SW 1271 (cell line): Measurements from ENCODE around the gene EMC1.
"Not testable (repeated sequence)": the region's sequence is repeated elsewhere in the genome, so short reads cannot be mapped to it uniquely, and the experiment has no call there.

Source experiments
- DNase-seq, 2 experiments: peaks; one replicate each; lab custom pipeline; 2025; lab: John Stamatoyannopoulos, UW

Gene EMC1

GRCh38 chr1:19251305-19252196, at the start of gene EMC1, which contains the start of gene MRTO4:
TSS of gene EMC1 (minus strand) at chr1:19251524. CDS start at chr1:19251509, 15 bp downstream.
TSS of gene MRTO4 (plus strand) at chr1:19251805. CDS start at chr1:19251836, 31 bp downstream.
- peak; percentile 17 to 62 for DNase-seq

DNA sequence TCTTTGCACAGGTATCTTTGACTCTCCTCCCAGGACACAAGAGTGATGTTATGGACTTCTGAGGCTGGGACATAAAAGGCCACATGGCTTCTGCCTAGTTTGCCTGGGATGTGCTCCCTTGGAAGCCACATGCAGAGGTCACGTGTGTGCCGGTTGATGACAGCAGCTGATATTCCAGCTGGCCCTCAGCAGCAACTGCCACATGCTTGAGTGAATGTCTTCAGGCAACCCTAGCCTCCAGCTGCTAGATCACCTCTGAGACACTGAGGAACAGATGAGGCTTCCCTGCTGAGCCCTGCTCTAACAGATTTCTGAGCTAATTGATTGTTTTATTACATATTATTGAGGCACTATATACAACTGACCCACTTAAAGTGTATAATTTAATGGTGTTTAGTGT, 48.9 kb upstream of the EMC1 start:
- no peak for DNase-seq

DNA sequence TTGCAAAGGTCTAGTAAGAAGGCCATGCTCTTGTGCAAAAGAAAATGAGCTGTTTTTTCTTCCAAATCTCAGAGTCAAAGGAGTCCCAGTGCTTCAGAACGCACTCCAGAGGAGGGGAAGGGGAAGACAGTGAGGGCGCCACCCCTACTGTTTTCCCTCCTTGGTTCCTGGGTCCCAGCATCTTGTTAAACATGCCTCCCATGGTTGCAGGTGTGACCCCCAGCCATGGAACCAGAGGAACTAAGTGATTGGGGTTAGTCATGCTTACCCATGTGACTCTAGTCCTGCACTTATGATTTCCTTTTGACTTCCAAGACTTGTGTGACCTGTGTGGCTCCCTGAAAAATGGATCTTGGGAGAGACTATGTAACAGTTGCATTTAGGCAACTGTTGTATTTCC, 43.3 kb upstream of the EMC1 start:
- DNase-seq, result no peak

DNA sequence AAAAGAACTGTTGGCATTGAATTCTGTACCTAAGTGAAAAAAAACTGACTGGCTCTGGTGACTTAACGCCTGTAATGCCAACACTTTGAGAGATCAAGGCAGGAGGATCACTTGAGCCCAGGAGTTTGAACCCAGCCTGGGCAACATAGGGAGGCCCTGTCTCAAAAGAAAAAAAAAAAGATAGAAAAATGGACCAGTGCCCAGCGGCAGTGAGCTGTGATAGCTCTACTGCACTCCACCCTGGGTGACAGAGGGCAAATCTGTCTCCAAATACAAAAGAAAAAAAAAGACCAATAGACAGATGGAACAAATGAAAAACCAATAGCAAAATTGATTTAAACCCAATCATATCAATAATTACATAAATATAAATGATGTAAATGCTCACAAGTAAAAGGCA, 37.9 kb upstream of the EMC1 start:
- no peak for DNase-seq

DNA sequence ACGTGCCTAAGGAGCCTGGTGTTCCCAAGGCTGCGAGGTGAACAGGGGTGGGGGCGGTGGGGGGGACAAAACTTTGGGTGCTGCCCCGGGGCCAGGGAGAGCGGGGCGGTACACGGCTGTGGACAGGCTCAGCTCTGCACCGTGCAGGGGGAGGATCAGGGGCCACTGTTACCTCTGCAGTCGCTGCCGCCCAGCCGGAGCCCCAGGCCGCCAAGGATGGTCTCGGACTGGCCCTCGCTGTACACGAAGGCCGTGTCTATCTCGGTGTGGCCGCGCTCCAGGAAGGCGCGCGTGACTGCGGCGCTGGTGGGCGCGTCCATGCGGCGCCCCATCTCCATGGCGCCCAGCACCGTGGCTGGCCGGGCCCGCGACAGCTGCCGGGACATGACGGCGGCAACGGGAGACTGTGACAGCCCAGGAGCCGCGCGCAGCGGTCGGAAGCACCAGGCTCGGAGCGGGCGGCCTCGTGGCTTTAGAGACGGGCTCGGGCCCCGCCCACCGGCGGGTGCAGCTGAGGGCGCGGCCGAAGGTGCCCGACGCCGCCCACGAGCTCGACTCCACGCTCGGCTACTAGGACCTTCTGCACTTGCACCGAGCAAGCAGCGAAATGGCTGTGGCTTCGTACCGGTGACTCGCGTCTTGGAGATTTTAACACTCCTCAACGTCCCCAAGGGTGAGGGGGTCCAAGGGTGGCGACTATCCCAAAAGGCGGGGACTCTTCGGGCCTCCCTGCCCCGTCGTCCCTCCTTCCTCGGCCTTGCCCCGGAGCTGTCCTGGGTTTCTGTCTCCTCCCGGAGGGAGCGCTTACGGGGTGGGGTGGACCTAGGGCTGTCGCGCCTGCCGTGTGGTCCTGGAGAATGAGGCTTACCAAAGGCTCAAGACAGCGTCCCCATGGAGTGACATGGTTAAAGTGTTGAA, 37.3 kb upstream of the EMC1 start, which contains the start of gene AKR7A3:
TSS of gene AKR7A3 (minus strand) at position 447 of the 918 bp plus-strand sequence. CDS start at position 386, 61 bp downstream.
- not testable (repeated sequence) for DNase-seq

- no peak for DNase-seq
These were observed 36.3 kb upstream of the EMC1 start for GRCh38 chr1:19287436-19288185.

DNA sequence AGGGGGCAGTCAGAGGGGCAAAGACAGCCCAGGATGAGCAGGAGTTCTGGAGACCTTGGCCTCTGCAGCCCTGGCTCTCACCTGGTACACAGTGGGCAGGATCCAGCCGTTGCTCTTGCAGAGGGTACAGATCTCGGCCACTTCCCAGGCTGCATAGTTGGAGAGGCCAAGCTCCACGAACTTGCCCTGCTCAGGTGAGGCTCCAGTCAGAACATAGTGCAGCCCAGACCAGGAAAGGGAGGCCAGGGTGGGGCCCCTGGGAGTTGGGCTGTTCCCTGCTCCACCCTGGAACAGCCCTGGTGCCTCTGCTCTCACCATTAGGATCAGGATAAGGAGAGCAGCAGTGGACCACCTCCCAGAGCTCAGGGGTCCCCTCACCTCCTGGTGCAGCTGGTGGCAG, 34.5 kb upstream of the EMC1 start:
- DNase-seq, result not testable (repeated sequence)

GRCh38 chr1:19285366-19285765, 34.0 kb upstream of the EMC1 start:
- DNase-seq, result not testable (repeated sequence)

DNA sequence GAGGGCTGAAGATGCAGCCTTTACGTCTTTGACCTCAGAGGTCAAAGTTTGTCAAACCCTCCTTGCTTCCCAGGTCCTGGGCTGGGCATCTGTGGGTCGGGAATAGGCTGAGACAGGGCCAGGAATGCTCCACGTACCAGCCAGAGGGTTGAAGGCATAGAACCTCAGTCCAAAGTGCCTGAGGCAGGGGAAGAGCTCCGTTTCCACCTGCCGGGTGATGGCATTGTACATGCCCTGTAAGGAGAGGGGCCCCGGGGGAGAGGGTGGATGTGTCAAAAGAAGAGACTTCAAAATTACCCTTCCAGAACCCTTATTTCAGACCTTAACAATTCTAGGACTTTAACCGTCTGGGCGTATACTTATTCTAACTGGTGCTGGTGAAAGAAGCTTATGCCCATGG, 33.6 kb upstream of the EMC1 start:
- DNase-seq, result no peak

- no peak for DNase-seq
These were observed 32.6 kb upstream of the EMC1 start for GRCh38 chr1:19283891-19284290.

GRCh38 chr1:19274636-19275035, 23.3 kb upstream of the EMC1 start:
- no peak for DNase-seq

DNA sequence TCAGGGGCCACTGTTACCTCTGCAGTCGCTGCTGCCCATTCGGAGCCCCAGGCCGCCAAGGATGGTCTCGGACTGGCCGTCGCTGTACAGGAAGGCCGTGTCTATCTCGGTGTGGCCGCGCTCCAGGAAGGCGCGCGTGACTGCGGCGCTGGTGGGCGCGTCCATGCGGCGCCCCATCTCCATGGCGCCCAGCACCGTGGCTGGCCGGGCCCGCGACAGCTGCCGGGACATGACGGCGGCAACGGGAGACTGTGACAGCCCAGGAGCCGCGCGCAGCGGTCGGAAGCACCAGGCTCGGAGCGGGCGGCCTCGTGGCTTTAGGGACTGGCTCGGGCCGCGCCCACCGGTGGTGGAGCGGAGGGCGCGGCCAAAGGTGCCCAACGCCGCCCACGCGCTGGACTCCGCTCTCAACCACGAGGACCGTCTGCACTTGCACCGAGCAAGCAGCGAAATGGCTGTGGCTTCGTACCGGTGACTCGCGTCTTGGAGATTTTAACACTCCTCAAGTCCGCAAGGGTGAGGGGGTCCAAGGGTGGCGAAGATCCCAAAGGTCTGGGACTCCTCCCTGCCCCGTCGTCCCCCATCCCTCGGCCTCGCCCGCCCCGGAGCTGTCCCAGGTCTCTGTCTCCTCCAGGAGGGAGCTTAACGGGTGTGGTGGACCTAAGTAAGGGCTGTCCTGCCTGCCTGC, 22.7 kb upstream of the EMC1 start:
- not testable (repeated sequence) for DNase-seq

DNA sequence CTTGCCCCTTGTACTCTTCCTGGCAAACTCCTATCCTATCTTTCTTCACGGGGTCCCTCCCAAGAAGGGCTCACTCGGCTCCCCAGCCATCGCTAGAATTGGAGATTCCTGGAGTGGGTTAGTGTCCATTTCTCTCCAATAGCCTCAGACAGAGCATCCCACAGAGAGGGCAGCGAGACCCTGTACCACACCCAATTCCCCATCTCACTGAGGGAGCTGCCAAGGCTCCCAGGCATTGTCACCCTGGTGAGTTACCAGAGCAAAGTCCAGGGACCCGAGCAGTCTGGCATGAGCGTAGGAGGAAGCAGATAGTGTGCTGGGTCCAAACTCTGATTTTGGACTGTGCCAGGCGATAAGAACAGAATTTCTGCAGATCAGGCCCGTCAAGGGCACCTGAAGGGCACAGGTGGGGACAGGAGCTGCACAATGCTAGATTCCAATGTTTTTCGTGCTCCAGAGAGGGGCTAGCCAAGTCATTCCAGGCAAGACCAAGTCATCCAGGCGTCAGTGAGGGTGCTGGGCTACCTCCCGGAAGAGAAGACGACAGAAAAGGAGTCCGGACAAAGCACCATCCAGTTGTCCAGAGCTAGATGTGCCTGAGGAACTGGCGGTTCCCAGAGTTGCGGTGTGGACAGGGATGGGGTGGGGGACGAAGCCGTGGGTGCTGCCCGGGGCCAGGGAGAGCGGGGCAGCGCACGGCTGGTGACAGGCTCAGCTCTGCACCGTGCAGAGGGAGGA, 22.0 kb upstream of the EMC1 start:
- no peak for DNase-seq

DNA sequence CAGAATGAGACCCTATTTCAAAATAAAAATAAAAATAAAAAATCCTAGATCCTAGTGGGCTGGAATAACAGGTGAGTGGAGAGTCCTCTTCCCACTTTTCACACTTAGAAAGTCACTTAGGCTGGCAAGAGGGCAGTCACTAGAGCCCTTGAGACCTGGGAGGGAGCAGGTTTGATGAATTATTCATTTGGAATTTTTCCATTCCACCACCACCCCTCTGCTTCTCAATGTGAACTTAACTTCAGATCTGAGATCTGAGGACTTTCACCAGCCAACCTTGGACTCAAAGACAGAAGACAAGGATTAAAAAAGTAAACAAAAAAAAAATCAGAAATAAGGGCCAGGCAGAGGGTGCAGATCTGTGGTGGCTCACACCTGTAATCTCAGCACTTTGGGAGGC, 20.7 kb upstream of the EMC1 start:
- DNase-seq, result no peak

DNA sequence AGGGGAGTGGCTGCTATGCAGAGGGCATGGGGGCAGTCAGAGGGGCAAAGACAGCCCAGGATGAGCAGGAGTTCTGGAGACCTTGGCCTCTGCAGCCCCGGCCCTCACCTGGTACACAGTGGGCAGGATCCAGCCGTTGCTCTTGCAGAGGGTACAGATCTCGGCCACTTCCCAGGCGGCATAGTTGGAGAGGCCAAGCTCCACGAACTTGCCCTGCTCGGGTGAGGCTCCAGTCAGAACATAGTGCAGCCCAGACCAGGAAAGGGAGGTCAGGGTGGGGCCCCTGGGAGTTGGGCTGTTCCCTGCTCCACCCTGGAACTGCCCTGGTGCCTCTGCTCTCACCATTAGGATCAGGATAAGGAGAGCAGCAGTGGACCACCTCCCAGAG, 19.0 kb upstream of the EMC1 start:
- not testable (repeated sequence) for DNase-seq

DNA sequence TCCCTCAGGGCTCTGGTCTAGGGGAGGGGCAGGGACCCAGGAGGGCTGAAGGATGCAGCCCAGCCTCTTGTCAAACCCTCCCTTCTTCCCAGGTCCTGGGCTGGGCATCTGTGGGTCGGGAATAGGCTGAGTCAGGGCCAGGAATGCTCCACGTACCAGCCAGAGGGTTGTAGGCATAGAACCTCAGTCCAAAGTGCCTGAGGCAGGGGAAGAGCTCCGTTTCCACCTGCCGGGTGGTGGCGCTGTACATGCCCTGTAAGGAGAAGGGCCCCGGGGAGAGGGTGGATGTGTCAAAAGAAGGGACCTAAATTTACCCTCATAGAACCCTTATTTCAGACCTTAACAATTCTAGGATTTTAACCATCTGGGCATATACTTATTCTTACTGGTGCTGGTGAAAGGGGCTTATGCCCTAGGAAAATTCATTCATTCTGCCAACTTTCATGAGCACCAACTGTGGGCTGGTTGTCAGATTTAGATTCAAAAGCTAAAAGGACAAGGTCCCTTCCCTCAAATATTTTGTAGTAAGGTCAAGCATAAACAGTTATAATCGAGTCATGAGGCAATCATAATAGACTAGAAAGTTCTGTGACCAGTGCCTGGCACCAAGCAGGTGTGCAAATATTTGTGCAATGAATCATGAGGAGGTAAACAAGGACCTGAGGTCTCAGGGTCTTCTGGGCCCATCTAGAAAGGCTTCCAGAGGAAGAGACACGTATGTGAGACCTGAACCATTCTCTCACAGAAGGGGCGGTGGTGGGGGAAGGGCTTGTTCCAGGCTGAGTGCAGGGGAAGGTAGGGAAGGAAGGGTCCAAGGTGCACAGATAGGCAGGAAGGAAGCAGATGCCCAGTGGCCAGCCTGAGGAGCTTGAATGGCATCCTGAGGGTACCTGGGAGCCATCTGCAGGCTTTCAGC, 18.4 kb upstream of the EMC1 start:
- not testable (repeated sequence) for DNase-seq

GRCh38 chr1:19268445-19268844, 17.1 kb upstream of the EMC1 start:
- no peak for DNase-seq

DNA sequence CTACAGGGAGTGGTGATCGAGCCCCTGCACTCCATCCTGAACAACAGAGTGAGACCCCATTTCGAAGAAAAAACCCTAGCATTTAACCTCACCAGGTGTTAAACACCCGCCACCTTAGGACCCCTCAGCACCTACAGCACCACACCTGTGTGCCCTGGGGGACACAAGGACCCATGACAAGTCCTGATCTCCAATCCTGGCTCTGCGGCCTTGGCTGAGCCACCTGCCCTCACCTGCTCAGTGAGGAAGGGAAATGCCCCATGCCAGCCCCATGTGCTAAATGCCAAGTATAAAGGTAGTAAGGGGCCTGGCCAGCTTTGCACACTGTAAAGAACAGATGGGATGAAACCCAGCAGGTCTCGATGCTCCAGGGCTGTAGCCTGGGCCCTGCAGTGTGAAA, 11.4 kb upstream of the EMC1 start:
- no peak for DNase-seq

DNA sequence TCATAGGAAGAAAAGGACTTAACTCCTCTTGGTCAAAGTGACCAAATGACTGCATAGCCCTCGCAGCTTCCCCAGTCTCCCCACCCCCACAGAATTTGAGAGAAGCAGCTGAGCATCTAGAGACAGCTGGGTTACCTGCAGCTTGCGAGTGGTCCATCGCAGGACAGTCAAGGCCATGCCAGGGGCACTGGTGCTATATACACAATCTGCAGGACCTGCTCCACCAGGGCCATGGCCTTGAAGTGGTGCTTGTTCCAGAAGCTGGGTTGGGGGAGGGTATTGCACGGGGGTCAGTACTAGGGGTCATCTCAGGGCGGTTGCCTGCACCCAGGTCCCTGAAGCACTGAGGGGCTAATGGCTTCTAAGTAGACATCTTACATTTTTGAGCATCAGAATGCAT, 10.7 kb upstream of the EMC1 start:
- DNase-seq, result no peak
